CD4-positive, alpha-beta T cell treated with Interleukin-6 at 100 ng/mL for 8 hours (primary cell): Measurements from ENCODE around the gene KRTAP4-5.
"Not testable (repeated sequence)": the region's sequence is repeated elsewhere in the genome, so short reads cannot be mapped to it uniquely, and the experiment has no call there.

Experiments used
- DNase-seq: peaks from one replicate; pipeline ENCODE4 v3.0.0-alpha.2; 2020; ENCODE audit warnings: mixed read lengths, low spot score

The KRTAP4-5 gene

GRCh38 chr17:41147531-41148204 is 2.0 kb downstream of the KRTAP4-5 start:
- no peak for DNase-seq

GRCh38 chr17:41145261-41145660 is 4.4 kb downstream of the KRTAP4-5 start:
- no peak for DNase-seq

DNA sequence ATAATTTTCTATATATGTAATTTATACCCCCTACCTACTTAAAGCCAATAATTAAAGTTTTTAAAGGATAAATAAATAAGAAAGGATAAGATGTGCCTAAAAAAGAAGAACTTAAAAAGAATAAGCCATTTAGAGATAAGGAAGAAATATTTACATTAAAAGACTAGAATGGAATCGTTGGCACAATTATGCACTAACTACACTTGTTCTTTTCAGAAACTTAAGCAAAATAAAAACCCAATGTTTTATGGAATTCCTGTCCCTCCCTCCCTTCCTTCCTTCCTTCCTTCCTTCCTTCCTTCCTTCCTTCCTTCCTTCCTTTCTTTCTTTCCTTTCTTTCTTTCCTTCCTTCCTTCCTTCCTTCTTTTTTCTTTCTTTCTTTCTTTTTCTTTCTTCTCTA is 4.8 kb downstream of the KRTAP4-5 start:
- DNase-seq: no peak

DNA sequence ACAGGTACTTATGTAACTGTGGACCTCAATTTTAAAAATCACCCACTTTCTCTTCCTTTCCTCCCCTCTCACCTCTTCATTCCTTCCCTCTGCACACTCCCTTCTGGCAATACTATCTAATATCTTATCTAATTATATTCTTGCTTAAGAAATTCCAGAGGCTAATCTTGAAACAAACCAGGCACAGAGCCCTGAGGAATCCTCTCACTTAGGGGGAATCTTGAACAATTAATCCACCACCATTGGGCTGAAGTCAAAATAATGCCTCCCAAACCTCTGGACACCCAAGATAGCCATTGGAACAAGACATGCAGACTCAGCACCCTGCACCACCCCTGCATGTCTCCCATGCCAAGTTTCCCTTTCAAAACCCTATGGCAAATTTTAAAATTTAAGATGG is 8.3 kb downstream of the KRTAP4-5 start:
- no peak for DNase-seq

GRCh38 chr17:41140360-41141131 is 9.1 kb downstream of the KRTAP4-5 start, which contains the start of gene KRTAP4-6:
Gene KRTAP4-6, minus strand, starts transcription at chr17:41140544. Its CDS starts 57 bp downstream, at chr17:41140487.
- no peak for DNase-seq

- DNase-seq: not testable (repeated sequence)
Measured at GRCh38 chr17:41139865-41140264, 9.8 kb downstream of the KRTAP4-5 start.

GRCh38 chr17:41133880-41134735 is 15.5 kb downstream of the KRTAP4-5 start:
- peak; percentile 29 for DNase-seq

DNA sequence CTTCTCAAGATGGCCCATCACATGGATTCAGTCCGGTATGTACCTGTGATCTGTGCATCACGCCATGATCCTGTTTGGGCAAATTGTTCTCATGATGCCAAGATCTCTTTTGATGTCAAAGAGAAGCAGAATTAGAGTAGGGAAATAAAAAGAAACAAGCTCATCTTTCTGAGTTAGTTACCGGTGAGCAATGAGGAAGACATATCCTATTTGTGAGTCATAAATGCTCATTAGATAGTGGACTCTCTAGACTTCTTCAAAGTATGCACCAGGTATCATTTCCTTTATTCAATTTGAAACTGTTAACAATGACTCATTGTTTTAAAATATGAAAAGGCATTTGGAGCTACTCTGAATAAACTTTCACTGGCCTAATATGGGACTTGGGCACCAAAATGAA is 17.6 kb downstream of the KRTAP4-5 start:
- no peak for DNase-seq

DNA sequence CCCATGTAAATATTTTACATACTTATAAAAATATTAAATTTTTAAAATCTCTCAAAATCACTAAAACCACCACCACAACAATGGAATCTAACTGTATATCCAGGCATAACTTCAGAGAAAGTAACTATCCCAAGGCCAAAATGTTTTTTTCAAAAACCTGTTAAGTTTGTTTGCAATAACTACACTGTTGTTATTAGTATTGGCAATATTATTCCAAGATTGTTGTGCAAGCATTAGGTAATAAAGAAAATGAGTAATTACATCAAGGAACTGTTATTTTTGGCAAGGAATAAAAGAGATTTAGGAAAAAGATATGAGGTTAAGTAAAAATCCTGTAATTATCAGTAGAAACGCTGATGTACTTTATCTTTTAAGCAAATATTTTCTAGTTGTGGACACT is 22.3 kb downstream of the KRTAP4-5 start:
- no peak for DNase-seq

DNA sequence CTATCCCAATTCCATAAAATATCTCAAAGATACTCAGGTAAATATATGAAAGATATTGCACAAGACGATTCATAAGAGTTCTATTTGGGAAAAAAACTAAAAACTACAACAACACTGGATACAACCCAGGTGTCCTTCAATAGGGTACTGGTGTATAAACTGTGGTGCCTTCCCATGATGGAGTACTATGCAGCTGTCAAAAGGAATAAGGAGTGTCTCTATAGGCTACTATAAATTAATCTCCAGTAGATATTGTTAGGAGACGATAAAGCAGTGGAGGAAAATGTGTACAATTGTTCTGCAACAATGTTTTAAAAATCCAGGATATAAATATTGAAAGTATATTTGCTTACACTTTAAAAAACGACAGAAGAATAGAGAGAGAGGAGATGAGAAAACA is 23.2 kb downstream of the KRTAP4-5 start:
- DNase-seq: no peak

DNA sequence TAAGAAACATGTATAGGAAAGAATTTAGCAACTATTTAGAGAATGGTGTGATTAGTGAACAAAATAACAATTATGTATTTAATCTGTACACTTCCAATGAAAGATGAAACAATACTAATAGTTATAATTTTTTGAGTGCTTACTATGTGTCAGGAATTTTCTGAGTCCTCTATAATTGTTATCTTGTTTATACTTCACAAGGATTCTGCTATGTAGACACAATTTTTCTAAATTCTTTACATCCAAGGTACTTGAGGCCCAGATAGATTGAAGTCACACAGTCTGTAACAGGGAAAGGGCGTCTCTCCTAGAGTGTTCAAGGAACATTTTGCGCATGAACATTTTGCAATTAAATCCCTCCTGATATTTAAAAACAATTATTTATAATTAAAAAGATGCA is 24.6 kb downstream of the KRTAP4-5 start:
- no peak for DNase-seq

- not testable (repeated sequence) for DNase-seq
Measured at GRCh38 chr17:41123991-41124371, 25.6 kb downstream of the KRTAP4-5 start, which contains the start of gene KRTAP4-12. Gene KRTAP4-12, minus strand, starts transcription at chr17:41124182. Its CDS starts 60 bp downstream, at chr17:41124122.

- not testable (repeated sequence) for DNase-seq
Measured at GRCh38 chr17:41123292-41123990, 26.2 kb downstream of the KRTAP4-5 start.

DNA sequence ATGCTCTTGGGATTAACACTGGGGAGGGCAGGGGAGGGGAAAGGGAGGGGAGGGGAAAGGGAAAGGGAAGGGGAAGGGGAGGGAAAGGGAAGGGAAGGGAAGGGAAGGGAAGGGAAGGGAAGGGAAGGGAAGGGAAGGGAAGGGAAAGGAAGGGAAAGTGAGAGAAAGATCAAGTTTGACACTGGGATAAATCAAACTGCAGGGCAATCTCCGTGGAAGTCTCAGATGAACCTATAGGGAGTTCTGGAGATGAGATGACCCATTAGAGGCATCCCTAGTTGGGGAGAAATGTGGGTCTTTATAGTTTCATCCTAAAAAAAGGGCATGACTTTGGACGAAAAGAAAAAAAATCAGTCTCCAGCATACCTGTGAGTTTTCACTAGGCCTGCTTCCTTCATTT is 27.9 kb downstream of the KRTAP4-5 start:
- DNase-seq: no peak

DNA sequence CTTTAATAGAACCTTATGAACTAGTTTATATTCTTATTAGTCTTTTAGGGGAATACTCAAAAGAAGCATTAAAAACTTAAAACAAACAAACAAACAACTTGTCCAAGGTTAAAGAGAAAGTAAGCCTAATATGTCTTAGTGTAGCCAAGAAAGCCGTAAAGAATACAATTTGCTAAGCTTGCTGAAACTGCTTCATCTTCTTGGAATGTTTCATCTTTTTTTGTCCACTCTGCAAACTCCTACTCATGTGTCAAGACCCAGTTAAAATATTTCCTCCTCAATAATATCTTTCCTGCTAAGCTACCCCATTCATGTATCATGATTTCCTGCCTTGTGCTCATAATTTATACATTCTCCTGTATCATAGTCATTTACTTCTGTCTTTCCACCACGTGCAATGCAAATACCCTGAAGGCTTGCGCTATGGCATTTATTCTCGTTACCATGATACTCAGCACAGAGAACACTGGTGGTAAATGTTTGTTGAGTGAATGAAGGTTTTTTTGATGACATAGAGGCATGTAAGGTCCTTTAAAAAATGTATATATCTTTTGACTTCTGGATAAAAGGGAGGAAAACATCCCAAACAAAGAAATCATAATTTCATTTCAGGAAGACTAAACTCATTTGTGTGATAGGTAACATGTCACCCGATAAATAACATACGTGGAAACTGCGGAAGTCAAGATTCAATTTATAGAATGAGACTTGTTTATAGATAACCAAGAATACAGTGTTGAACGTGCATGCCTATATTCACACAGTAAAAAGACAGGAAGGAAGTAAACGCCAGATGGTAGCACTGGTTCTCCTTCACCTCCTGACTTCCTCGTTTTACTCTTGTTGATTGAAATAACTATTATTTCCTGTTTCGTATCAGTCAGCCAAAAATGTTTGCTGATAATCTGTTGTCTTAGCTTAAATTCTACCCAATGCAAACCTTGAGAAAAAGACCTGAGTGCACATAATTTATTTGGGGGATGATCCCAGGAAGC is 29.6 kb downstream of the KRTAP4-5 start:
- peak; percentile 26 for DNase-seq

DNA sequence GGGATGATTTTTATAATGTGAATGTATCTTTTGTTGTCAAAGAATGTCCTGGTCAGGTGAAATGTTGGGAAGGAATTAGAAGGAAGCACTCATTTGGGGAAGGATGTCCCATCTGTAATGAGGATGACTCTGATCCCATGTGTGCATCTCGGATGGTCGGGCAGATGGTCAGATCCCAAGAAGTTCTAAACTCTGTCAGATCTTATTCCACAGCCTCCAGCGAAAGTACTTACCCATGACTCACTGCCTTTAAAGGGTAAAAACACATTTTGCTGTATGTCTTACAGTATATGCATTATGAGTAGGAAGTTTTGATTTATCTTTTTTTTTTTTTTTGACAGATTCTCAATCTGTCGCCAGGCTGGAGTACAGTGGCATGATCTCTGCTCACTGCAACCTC is 30.9 kb downstream of the KRTAP4-5 start:
- DNase-seq: no peak

GRCh38 chr17:41117846-41118386 is 31.7 kb downstream of the KRTAP4-5 start, which contains the start of gene KRTAP4-11:
Gene KRTAP4-11, minus strand, starts transcription at chr17:41118373. Its CDS starts 58 bp downstream, at chr17:41118315.
- DNase-seq: not testable (repeated sequence)

DNA sequence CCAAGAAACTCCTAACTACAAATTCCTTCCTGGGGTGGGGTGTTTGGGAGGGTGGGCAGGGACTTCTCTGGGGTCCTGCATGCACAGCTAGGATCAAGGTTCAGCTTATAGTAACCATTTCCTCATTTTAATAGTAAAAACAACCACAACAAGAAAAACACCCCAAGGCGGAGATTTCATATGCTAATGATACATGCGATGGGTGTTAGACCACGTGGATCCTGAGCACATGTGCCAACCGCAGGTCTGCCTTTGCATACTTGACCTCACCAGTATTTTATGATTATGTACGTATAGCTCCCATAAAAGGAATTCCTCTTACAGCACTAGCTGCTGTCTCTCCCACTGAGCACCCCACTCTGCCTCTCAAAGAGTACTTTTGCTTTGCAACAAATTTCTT is 33.3 kb downstream of the KRTAP4-5 start:
- DNase-seq: no peak

- no peak for DNase-seq
Measured at GRCh38 chr17:41111151-41111885, 38.3 kb downstream of the KRTAP4-5 start.
